T47D (cell line): Measurements from ENCODE around the gene EVC.

Experiments used
- DNase-seq, 2 experiments: peaks; one replicate each; pipeline versions ENCODE4 v3.0.0 to v3.0.0-alpha.2; 2011 to 2012; ENCODE audit warnings: low read depth in 1 of 2, low spot score in 1 of 2
- JUND ChIP-seq: IDR thresholded peaks from 2 replicates; pipeline ENCODE4 v1.6.1; 2012; ENCODE audit warnings: low read depth
- in situ Hi-C: cut with HindIII; loops from 2 replicates; pipeline ENCODE4 v1.10.0; 2016; ENCODE audit warnings: low sequenced_read_pairs, low pct_unique_long_range_greater_than_20kb

The EVC gene

GRCh38 chr4:5710961-5711478 is at the start of gene EVC:
Gene EVC, plus strand, starts transcription at chr4:5711201. Its CDS starts 180 bp downstream, at chr4:5711381.
- DNase-seq: peak; percentile 60 to 81
- no peak for TF ChIP-seq JUND

GRCh38 chr4:5661237-5661636 is 49.8 kb upstream of the EVC start:
- DNase-seq: no peak
- in situ Hi-C loops: no loop called here
- TF ChIP-seq JUND: no peak

More at GRCh38 chr4:5710961-5711478, at the start of gene EVC:
- in situ Hi-C loops: no loop called here

GRCh38 chr4:5662555-5662954 is 48.4 kb upstream of the EVC start:
- in situ Hi-C loops: no loop called here
- no peak for DNase-seq
- TF ChIP-seq JUND: no peak

GRCh38 chr4:5664778-5665177 is 46.2 kb upstream of the EVC start:
- no peak for TF ChIP-seq JUND
- in situ Hi-C loops: no loop called here
- no peak for DNase-seq

GRCh38 chr4:5666741-5667140 is 44.3 kb upstream of the EVC start:
- in situ Hi-C loops: no loop called here

GRCh38 chr4:5676763-5677162 is 34.2 kb upstream of the EVC start:
- DNase-seq: no peak
- in situ Hi-C loops: no loop called here
- no peak for TF ChIP-seq JUND

More at GRCh38 chr4:5666741-5667140, 44.3 kb upstream of the EVC start:
- no peak for TF ChIP-seq JUND
- no peak for DNase-seq

- no peak for DNase-seq
- no peak for TF ChIP-seq JUND
- in situ Hi-C loops: no loop called here
Measured at GRCh38 chr4:5678977-5679376, 32.0 kb upstream of the EVC start.

GRCh38 chr4:5683566-5683965 is 27.4 kb upstream of the EVC start:
- no peak for TF ChIP-seq JUND
- no peak for DNase-seq
- in situ Hi-C loops: no loop called here

- DNase-seq: no peak
- in situ Hi-C loops: no loop called here
- TF ChIP-seq JUND: no peak
Measured at GRCh38 chr4:5685296-5685695, 25.7 kb upstream of the EVC start.

GRCh38 chr4:5686338-5686737 is 24.7 kb upstream of the EVC start:
- no peak for DNase-seq
- in situ Hi-C loops: no loop called here
- no peak for TF ChIP-seq JUND

- DNase-seq: no peak
- no peak for TF ChIP-seq JUND
- in situ Hi-C loops: no loop called here
Measured at GRCh38 chr4:5689065-5689464, 21.9 kb upstream of the EVC start.

- no peak for DNase-seq
- in situ Hi-C loops: no loop called here
- TF ChIP-seq JUND: no peak
Measured at GRCh38 chr4:5691491-5692132, 19.4 kb upstream of the EVC start.

- no peak for TF ChIP-seq JUND
- in situ Hi-C loops: no loop called here
Measured at GRCh38 chr4:5693871-5694270, 17.1 kb upstream of the EVC start.

GRCh38 chr4:5696341-5696740 is 14.7 kb upstream of the EVC start:
- in situ Hi-C loops: no loop called here
- no peak for DNase-seq
- TF ChIP-seq JUND: no peak

More at GRCh38 chr4:5693871-5694270, 17.1 kb upstream of the EVC start:
- DNase-seq: no peak
